OCI-M2 (cell line): Measurements from ENCODE around the gene RBFOX2.

ENCODE experiments used
- DNase-seq: peaks from one replicate; lab custom pipeline; 2025; ENCODE audit not compliant: unreplicated experiment; lab: John Stamatoyannopoulos, UW

RBFOX2 gene

GRCh38 chr22:35947794-35948425, 80.7 kb downstream of the RBFOX2 start:
- DNase-seq: no peak

- DNase-seq: no peak
These were observed 84.2 kb downstream of the RBFOX2 start for GRCh38 chr22:35944458-35944857.

DNA sequence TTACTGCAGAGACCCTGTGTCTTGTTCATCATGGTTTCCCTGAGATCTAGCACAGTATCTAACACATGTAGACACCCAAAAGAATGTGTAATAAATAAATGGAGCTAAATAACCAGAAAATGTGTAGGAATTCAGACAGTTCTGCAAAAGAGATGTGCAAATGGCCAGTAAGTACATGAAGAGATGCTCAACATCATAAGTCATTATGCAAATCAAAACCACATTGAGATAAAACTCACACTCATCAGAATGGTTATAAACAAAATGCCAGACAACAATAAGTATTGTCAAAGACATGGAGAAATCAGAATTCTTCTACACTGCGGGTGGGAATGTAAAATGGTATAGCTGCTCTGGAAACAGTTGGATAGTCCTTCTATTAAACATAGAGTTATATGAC, 88.5 kb downstream of the RBFOX2 start:
- no peak for DNase-seq

GRCh38 chr22:35938226-35938625, 90.4 kb downstream of the RBFOX2 start:
- no peak for DNase-seq

- DNase-seq: no peak
These were observed 97.7 kb downstream of the RBFOX2 start for GRCh38 chr22:35930933-35931332.

GRCh38 chr22:35928285-35928798, 100.3 kb downstream of the RBFOX2 start:
- DNase-seq: no peak

- no peak for DNase-seq
These were observed 105.6 kb downstream of the RBFOX2 start for GRCh38 chr22:35923026-35923425.

DNA sequence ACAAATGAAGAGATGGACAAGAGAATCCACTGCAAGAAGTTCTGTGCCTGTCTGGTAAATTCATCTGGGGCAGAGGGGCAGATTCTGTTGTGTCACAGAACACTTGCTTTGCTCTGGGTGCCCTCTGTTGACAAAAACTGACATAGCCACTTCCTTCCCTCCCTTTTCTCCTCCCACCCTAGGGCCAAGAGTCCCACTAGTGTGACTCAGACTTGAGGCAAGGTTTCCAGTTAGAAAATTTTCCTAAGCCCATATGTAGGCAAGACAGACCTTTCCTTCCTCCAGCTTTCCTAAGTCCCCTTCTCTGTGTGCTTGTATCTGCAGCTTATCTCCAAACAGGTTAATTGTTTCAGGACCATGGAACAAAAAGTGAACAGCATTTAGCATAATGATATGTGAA, 106.8 kb downstream of the RBFOX2 start:
- peak; percentile 16 for DNase-seq

DNA sequence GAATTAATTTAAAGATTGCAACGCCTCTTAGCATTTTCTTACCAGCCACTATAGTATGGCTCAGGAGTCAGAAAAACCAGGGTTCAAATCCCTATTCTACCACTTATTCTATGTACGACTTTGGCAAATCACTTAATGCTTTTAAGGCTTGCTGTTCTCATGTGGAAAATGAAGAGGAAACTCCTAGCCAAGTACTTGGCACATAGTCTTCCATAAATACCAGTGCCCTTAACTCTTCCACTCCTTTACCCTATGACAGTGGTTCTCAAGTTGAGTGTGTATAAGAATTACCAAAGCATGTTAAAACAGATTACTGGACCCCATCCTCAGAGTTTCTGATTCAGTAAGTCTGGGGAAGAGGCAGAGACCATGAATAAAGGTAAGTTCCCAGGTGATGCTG, 107.6 kb downstream of the RBFOX2 start:
- DNase-seq: no peak

- DNase-seq: no peak
These were observed 109.6 kb downstream of the RBFOX2 start for GRCh38 chr22:35919002-35919542.

DNA sequence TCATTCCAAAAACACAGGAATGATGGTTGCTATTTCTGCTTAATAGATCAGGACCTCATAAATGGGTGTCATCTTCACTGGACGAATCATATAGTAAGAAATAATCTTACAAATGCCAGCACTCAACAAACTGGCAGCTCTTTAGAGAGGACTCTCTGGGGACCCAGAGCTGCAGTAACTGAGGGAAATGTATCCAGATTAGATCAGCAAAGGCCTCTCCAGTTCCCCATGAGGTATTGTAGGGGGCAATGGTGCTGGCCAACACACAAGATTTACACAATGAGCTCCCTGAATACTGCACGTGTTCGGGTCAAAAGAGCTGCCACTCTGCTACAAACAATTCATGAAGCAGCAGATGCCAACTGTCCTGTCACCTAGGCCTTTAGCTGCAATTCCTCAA, 110.2 kb downstream of the RBFOX2 start:
- no peak for DNase-seq

GRCh38 chr22:35917651-35918050, 111.0 kb downstream of the RBFOX2 start:
- DNase-seq: no peak

GRCh38 chr22:35915477-35916013, 113.1 kb downstream of the RBFOX2 start:
- no peak for DNase-seq

- no peak for DNase-seq
These were observed 113.8 kb downstream of the RBFOX2 start for GRCh38 chr22:35914665-35915476.

- DNase-seq: no peak
These were observed 114.3 kb downstream of the RBFOX2 start for GRCh38 chr22:35914357-35914664.

DNA sequence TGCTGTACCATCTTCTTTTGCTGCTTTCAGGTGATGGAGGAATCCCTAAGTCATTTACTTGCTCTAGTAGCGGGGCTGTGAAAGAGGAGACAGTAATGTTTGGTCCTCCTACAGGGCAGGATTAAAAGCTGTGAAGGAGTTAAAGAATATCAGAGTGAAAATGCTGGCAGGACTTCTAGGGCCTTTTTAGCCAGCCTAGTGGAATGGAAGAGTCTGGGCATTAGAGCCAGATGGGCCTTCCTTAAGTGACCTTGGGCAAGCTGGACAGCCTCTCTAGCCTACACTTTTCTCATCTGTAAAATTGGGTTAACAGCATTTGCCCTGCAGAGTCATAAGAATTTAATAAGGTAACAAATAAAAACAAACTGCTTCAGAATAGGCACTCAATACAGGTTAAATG, 114.7 kb downstream of the RBFOX2 start:
- DNase-seq: no peak

DNA sequence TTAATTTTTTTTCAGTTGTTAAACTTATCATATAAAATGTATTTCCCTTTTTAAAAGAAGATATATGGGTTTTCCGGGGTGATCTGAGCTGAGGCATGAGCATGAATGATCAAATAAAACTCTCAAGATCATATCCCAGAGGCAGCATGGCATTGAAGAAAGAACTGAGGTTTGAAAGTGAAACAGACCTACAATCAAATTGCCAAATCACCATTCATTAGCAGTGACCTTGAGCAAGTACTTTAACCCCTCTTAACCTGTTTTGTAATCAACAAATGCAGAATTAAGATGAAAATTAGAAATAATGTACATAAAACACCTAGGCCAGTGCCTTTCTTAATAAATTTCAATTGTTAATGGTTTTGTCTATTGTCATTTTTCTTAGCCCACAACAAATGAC, 116.0 kb downstream of the RBFOX2 start:
- DNase-seq: no peak

DNA sequence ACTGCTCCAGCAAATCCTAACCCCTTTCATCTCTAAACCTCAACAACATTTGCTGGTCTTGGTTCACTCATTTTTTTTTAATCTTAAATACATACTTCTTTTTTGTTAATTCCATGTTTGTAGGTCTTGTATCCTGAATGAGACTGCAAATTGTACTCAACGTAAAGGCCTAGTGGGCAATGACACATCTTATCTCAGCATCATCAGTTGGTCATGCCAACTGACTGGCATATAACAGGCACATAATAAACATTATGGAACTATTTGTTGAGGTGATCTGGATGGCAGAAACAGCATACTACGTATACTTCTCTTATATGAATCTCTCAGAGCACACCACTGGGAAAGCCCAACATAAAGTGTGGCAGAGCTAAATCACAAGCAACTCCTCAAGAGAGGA, 116.7 kb downstream of the RBFOX2 start:
- DNase-seq: no peak

- no peak for DNase-seq
These were observed 117.7 kb downstream of the RBFOX2 start for GRCh38 chr22:35910926-35911325.

DNA sequence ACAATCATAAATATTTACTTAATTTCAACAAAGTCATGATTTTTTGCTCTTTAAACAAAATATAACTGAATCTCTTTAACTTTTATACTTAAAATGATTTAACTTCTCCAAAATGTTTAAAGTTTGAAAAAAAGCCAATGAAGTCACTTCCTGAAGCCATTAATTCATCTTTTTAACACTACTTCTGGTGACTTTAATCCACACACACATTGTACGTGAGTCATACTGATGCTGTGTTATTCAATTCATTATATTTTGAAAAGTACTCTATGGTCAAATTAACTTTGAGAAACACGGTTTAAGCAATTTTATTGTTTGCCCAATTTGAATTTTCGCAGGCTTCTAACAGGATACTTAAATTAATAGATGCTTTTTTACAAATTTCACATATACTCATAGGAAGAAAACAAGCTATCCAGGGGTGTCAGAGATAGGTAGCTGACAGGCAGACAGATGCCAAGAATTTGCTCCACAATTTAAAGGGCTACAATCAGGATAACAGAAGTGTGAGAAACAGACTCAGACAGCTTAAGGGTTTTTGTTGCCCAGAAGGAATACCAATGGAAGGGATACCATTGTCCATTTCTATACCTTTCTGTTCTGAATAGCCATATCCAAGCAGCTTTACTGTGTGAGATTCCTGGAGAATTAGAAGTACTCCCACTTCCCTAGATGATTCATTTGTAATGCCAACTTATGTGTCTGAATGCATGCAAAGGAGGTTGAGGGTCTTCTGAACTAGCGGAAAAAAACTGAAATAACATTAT, 118.4 kb downstream of the RBFOX2 start:
- DNase-seq: no peak

- DNase-seq: no peak
These were observed 122.7 kb downstream of the RBFOX2 start for GRCh38 chr22:35905894-35906293.
